ENCODE results near the gene CDH4. TPM values are rescaled to one million over a fixed set of nuclear protein-coding genes. Genes with fewer than 3 reads are reported as not detected.

Gene CDH4
- total and polyA plus RNA-seq, 2 of the 13 experiments (the other 11 are each of a cell fraction or from before 2014, with no cell fraction given): not detected

DNA sequence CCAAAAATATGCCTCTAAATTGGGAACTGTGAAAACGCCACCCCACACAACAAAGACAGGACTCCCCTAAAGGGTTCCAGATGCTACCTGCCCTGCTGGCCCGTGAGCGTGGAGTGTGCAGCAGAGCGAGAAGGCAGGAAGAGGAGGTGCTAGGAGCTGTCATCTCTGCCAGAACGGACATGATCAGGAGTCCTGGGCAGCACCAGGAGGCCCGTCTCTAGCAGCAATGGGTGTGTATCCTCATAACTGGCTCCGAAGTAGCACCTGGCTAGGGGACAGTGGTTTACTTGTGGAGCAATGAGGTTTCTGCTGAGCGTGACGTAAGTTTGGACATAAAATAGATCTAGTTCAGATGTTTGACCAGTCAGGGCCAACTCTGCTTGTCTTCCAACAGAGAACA, 226.0 kb downstream of the CDH4 start:
- Histone ChIP-seq H3K36me3 (replicated peaks in 1 of 2; ENCODE audit: control insufficient read depth in 1 of 2, insufficient read depth in 2 of 2, low read length in 2 of 2) (no peaks in the 10 kb centered on the region), H4K20me1 (ENCODE audit: insufficient read depth, low read length) (no peaks in the 10 kb centered on the region), H3K4me1 (ENCODE audit: insufficient read depth, low read length) (no peaks in the 10 kb centered on the region), H3K27me3 (ENCODE audit: control insufficient read depth in 1 of 2, insufficient read depth in 2 of 2, low read length in 2 of 2) (peaks cover 0 to 17% of the 10 kb centered on the region in 2 experiments; a peak in 2 of 5 replicates), H3K9ac (ENCODE audit: insufficient read depth, low read depth, low read length) (no peak overlapping the region), H3K4me3 (replicated peaks in 1 of 3; ENCODE audit: insufficient read depth in 1 of 3, low read depth in 2 of 3, low read length in 3 of 3) (no peak overlapping the region), H3K79me2 (ENCODE audit: insufficient read depth, low read length) (no peaks in the 10 kb centered on the region), H2AFZ (ENCODE audit: low read length) (no peak overlapping the region), H3K9me3 (ENCODE audit: low read length) (no peaks in the 10 kb centered on the region), H3K27ac (ENCODE audit: extremely low read length, insufficient read depth, low read length) (no peak overlapping the region), H3K4me2 (ENCODE audit: low read depth, low read length) (no peak overlapping the region)
- no TSS peak for BruUV-seq (replicated peaks)
- DNase-seq (ENCODE audit: low spot score) (no peak), ATAC-seq (peak; percentile 26; the same call in 1 of the 3 replicates), FAIRE-seq (no peak)
- intact Hi-C loops (cut with micrococcal nuclease; ENCODE audit: unreplicated experiment) (no loop called here), in situ Hi-C loops (cut with HindIII; ENCODE audit: extremely low pct_ligation_motif_present, low pct_unique_long_range_greater_than_20kb) (no loop called here)
- ChIA-PET POLR2A (no interaction called here), CTCF (ENCODE audit: low intra/inter-chr PET ratio, low total read pairs) (no interaction called here)
- WGBS (ENCODE audit: low lambda C conversion rate): 3% methylated on average over 9 of the region's 9 CpGs
- TF ChIP-seq, protein P1, sequence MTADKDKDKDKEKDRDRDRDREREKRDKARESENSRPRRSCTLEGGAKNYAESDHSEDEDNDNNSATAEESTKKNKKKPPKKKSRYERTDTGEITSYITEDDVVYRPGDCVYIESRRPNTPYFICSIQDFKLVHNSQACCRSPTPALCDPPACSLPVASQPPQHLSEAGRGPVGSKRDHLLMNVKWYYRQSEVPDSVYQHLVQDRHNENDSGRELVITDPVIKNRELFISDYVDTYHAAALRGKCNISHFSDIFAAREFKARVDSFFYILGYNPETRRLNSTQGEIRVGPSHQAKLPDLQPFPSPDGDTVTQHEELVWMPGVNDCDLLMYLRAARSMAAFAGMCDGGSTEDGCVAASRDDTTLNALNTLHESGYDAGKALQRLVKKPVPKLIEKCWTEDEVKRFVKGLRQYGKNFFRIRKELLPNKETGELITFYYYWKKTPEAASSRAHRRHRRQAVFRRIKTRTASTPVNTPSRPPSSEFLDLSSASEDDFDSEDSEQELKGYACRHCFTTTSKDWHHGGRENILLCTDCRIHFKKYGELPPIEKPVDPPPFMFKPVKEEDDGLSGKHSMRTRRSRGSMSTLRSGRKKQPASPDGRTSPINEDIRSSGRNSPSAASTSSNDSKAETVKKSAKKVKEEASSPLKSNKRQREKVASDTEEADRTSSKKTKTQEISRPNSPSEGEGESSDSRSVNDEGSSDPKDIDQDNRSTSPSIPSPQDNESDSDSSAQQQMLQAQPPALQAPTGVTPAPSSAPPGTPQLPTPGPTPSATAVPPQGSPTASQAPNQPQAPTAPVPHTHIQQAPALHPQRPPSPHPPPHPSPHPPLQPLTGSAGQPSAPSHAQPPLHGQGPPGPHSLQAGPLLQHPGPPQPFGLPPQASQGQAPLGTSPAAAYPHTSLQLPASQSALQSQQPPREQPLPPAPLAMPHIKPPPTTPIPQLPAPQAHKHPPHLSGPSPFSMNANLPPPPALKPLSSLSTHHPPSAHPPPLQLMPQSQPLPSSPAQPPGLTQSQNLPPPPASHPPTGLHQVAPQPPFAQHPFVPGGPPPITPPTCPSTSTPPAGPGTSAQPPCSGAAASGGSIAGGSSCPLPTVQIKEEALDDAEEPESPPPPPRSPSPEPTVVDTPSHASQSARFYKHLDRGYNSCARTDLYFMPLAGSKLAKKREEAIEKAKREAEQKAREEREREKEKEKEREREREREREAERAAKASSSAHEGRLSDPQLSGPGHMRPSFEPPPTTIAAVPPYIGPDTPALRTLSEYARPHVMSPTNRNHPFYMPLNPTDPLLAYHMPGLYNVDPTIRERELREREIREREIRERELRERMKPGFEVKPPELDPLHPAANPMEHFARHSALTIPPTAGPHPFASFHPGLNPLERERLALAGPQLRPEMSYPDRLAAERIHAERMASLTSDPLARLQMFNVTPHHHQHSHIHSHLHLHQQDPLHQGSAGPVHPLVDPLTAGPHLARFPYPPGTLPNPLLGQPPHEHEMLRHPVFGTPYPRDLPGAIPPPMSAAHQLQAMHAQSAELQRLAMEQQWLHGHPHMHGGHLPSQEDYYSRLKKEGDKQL (CRISPR knock-in tag; IDR thresholded peaks at IDR 0.05; ENCODE audit: low read depth): no peak
- TF ChIP-seq KLF13 (CRISPR knock-in tag; IDR thresholded peaks at IDR 0.05) (no peak), PAF1 (CRISPR knock-in tag; IDR thresholded peaks at IDR 0.05) (no peak), BHLHE40 (IDR thresholded peaks at IDR 0.05; ENCODE audit: low read length) (no peak)
- TF ChIP-seq, protein P2, sequence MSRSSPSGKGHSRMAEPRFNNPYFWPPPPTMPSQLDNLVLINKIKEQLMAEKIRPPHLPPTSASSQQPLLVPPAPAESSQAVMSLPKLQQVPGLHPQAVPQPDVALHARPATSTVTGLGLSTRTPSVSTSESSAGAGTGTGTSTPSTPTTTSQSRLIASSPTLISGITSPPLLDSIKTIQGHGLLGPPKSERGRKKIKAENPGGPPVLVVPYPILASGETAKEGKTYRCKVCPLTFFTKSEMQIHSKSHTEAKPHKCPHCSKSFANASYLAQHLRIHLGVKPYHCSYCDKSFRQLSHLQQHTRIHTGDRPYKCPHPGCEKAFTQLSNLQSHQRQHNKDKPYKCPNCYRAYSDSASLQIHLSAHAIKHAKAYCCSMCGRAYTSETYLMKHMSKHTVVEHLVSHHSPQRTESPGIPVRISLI (CRISPR knock-in tag; IDR thresholded peaks at IDR 0.05; ENCODE audit: borderline replicate concordance): no peak
- TF ChIP-seq, protein P3, sequence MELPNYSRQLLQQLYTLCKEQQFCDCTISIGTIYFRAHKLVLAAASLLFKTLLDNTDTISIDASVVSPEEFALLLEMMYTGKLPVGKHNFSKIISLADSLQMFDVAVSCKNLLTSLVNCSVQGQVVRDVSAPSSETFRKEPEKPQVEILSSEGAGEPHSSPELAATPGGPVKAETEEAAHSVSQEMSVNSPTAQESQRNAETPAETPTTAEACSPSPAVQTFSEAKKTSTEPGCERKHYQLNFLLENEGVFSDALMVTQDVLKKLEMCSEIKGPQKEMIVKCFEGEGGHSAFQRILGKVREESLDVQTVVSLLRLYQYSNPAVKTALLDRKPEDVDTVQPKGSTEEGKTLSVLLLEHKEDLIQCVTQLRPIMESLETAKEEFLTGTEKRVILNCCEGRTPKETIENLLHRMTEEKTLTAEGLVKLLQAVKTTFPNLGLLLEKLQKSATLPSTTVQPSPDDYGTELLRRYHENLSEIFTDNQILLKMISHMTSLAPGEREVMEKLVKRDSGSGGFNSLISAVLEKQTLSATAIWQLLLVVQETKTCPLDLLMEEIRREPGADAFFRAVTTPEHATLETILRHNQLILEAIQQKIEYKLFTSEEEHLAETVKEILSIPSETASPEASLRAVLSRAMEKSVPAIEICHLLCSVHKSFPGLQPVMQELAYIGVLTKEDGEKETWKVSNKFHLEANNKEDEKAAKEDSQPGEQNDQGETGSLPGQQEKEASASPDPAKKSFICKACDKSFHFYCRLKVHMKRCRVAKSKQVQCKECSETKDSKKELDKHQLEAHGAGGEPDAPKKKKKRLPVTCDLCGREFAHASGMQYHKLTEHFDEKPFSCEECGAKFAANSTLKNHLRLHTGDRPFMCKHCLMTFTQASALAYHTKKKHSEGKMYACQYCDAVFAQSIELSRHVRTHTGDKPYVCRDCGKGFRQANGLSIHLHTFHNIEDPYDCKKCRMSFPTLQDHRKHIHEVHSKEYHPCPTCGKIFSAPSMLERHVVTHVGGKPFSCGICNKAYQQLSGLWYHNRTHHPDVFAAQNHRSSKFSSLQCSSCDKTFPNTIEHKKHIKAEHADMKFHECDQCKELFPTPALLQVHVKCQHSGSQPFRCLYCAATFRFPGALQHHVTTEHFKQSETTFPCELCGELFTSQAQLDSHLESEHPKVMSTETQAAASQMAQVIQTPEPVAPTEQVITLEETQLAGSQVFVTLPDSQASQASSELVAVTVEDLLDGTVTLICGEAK (IDR thresholded peaks at IDR 0.05): no peak
- TF ChIP-seq, protein P3 (CRISPR knock-in tag; IDR thresholded peaks at IDR 0.05): no peak

All from HepG2 (cell line).